ENCODE data around the gene AKR7A2. TPM values are rescaled to one million over a fixed set of nuclear protein-coding genes. Genes with fewer than 3 reads are reported as not detected.

The AKR7A2 gene
- total and polyA plus RNA-seq, 10 donors, result 14.6 to 68.4 (median 33.4) TPM

- intact Hi-C loops (cut with DNase I; ENCODE audit: low total_unique reads), result no loop called here
- peaks cover 50 to 82% (median 66%) of the 10 kb centered on the region in 6 donors for H3K4me1 ChIP-seq
- no peaks in the 10 kb centered on the region for H3K27me3 ChIP-seq (replicated peaks in 1 of 7)
- peak overlapping the region in 1 of 8 donors; percentile 99 for H3K4me3 ChIP-seq
- 84 to 93% (median 89%) methylated on average over 4 of the region's 4 CpGs for WGBS, 5 donors
- H3K36me3 ChIP-seq, result peaks cover 0 to 17% (median 5%) of the 10 kb centered on the region in 6 donors
- H3K27ac ChIP-seq, result peak overlapping the region in 4 of 8 donors; percentile 19 to 92 (median 59)
- H3K9me3 ChIP-seq, result no peaks in the 10 kb centered on the region
- no peak for DNase-seq
- no peak for TF ChIP-seq POLR2A (IDR thresholded peaks at IDR 0.05)
These were observed 1.7 kb upstream of the AKR7A2 start for GRCh38 chr1:19313636-19313959.

- 41 to 50% (median 42%) methylated on average over 12 to 20 of the region's 20 CpGs for WGBS, 5 donors
These were observed 1.1 kb upstream of the AKR7A2 start for GRCh38 chr1:19312782-19313635.

GRCh38 chr1:19311503-19311930 lies 427 bp downstream of the AKR7A2 start:
- Histone ChIP-seq H3K27me3 (replicated peaks in 1 of 7) (no peaks in the 10 kb centered on the region), H3K27ac (peak overlapping the region; percentile 46 to 92 (median 84)), H3K4me3 (peak overlapping the region; percentile 80 to 99 (median 86)), H3K9me3 (no peaks in the 10 kb centered on the region), H3K4me1 (peaks cover 43 to 64% (median 55%) of the 10 kb centered on the region in 6 donors), H3K36me3 (peaks cover 0 to 21% (median 19%) of the 10 kb centered on the region in 6 donors)
- WGBS, 5 donors, result 0 to 3% (median 1%) methylated on average over 15 to 29 of the region's 29 CpGs
- intact Hi-C loops (cut with DNase I; ENCODE audit: low total_unique reads), result no loop called here
- TF ChIP-seq POLR2A (IDR thresholded peaks at IDR 0.05) (no peak), CTCF (IDR thresholded peaks at IDR 0.05 in 8 of 11, conservative IDR thresholded peaks at IDR 0.05 in 3 of 11) (no peak), POLR2AphosphoS5 (IDR thresholded peaks at IDR 0.05) (no peak)
- no peak for DNase-seq

More at GRCh38 chr1:19312782-19313635, 1.1 kb upstream of the AKR7A2 start:
- intact Hi-C loops (cut with DNase I; ENCODE audit: low total_unique reads), result no loop called here
- Histone ChIP-seq H3K4me1 (peaks cover 50 to 79% (median 65%) of the 10 kb centered on the region in 6 donors), H3K9me3 (no peaks in the 10 kb centered on the region), H3K27ac (peak overlapping the region; percentile 51 to 92 (median 86)), H3K27me3 (replicated peaks in 1 of 7) (no peaks in the 10 kb centered on the region), H3K36me3 (peaks cover 0 to 17% (median 7%) of the 10 kb centered on the region in 6 donors), H3K4me3 (peak overlapping the region; percentile 80 to 99 (median 86))
- DNase-seq, result no peak
- TF ChIP-seq POLR2A (IDR thresholded peaks at IDR 0.05), result no peak
- no peak for TF ChIP-seq CTCF (IDR thresholded peaks at IDR 0.05 in 8 of 11, conservative IDR thresholded peaks at IDR 0.05 in 3 of 11)
- no peak for TF ChIP-seq POLR2AphosphoS5 (IDR thresholded peaks at IDR 0.05)

- Histone ChIP-seq H3K4me1 (peaks cover 39 to 58% (median 48%) of the 10 kb centered on the region in 6 donors), H3K27ac (peak overlapping the region in 1 of 8 donors; percentile 92), H3K27me3 (replicated peaks in 1 of 7) (no peaks in the 10 kb centered on the region), H3K9me3 (no peaks in the 10 kb centered on the region), H3K4me3 (peak overlapping the region; percentile 80 to 99 (median 86)), H3K36me3 (peaks cover 0 to 27% (median 25%) of the 10 kb centered on the region in 6 donors)
- intact Hi-C loops (cut with DNase I; ENCODE audit: low total_unique reads), result no loop called here
- TF ChIP-seq POLR2A (IDR thresholded peaks at IDR 0.05), result no peak
- no peak for TF ChIP-seq POLR2AphosphoS5 (IDR thresholded peaks at IDR 0.05)
- TF ChIP-seq CTCF (IDR thresholded peaks at IDR 0.05 in 8 of 11, conservative IDR thresholded peaks at IDR 0.05 in 3 of 11), result no peak
- DNase-seq, result peak; percentile 68
- WGBS, 5 donors, result 47 to 59% (median 59%) methylated on average over 13 of the region's 13 CpGs
These were observed 1.0 kb downstream of the AKR7A2 start for GRCh38 chr1:19310720-19311502.

All from spleen (tissue), 11 donors.